ENCODE data around the gene ADGRG3.

The ADGRG3 gene

DNA sequence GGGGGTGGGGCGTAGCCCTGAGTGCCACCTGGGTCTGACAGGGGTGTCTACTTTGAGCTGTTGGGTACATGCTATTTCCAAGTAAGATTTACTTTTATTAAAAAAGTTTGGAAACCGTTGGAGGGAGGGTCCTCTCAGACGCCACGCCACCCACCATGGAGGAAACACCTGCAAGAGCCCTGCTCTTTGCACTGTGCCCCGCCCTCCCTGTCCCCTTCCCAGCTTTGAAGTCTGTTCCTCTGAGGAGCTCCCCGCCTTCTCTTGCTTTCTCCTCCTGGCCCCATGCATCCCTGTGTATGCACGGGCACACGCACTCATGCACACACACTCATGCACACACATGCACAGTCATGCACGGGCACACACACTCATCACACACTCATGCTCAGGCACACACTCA lies 24.2 kb upstream of the ADGRG3 start:
- H3K27ac ChIP-seq = no peak overlapping the region
- TF ChIP-seq ZFX (IDR thresholded peaks at IDR 0.05; ENCODE audit: borderline replicate concordance) (no peak), CTCF (IDR thresholded peaks at IDR 0.05) (no peak)

GRCh38 chr16:57644383-57645014 lies 23.6 kb upstream of the ADGRG3 start:
- no peak for TF ChIP-seq ZFX (IDR thresholded peaks at IDR 0.05; ENCODE audit: borderline replicate concordance)
- TF ChIP-seq CTCF (IDR thresholded peaks at IDR 0.05) = no peak
- no peak overlapping the region for H3K27ac ChIP-seq

DNA sequence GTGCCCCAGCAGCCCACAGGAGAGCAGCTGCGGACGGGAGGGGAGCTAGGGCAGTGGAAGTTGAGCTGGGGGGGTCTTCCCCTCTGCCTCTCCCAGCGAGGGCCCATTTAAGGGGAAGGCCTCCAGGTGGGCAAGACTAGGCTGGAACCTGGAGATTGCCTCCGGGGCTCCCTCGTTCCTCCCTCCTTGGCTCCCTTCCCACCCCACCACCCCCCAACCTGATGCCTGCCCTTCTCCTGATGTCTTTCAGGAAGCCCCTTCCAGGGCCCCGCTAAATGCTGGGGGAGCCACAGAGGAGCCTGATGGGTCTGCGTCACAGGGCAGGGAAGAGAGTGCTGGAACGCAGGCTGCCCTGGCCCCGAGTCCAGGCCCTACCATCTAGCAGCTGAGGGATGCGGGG lies 22.9 kb upstream of the ADGRG3 start:
- H3K27ac ChIP-seq = no peak overlapping the region

GRCh38 chr16:57645691-57646387 lies 22.3 kb upstream of the ADGRG3 start:
- TF ChIP-seq ZFX (IDR thresholded peaks at IDR 0.05; ENCODE audit: borderline replicate concordance) (no peak), CTCF (IDR thresholded peaks at IDR 0.05) (no peak)
- no peak overlapping the region for H3K27ac ChIP-seq

More for the DNA sequence above, 22.9 kb upstream of the ADGRG3 start:
- TF ChIP-seq ZFX (IDR thresholded peaks at IDR 0.05; ENCODE audit: borderline replicate concordance) = no peak
- no peak for TF ChIP-seq CTCF (IDR thresholded peaks at IDR 0.05)

DNA sequence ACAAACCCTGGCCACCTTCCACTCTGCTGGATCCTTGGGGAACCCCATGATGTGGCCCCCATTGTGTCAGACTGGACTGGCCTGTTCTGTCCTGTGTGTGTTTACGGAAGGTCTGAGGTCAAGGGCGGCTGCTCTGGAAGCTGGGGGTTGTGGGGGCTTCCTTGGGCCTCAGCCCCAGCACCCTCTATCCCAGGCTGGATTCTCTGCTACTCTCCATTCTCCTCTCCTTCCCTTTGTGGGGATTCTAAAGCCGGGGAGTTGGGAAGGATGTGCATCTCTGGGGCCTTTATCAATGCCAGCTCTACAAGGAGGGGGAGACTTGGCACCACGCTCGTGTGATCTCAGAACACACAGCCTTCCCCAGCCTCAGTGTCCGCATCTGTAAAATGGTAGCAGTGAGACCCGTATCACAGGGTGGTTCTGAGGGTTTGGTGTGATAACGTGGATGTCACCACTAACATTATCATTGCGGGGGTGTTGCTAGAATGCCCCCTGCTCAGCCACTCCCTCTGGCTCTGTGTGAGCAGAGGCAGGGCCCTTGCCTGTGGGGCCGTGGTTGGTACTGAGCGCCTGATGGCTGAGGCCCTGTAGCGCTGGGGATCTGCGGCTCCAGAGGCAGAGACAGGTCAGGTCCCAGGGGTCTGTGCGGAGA lies 21.6 kb upstream of the ADGRG3 start:
- no peak for TF ChIP-seq CTCF (IDR thresholded peaks at IDR 0.05)
- TF ChIP-seq ZFX (IDR thresholded peaks at IDR 0.05; ENCODE audit: borderline replicate concordance) = no peak
- H3K27ac ChIP-seq = no peak overlapping the region

DNA sequence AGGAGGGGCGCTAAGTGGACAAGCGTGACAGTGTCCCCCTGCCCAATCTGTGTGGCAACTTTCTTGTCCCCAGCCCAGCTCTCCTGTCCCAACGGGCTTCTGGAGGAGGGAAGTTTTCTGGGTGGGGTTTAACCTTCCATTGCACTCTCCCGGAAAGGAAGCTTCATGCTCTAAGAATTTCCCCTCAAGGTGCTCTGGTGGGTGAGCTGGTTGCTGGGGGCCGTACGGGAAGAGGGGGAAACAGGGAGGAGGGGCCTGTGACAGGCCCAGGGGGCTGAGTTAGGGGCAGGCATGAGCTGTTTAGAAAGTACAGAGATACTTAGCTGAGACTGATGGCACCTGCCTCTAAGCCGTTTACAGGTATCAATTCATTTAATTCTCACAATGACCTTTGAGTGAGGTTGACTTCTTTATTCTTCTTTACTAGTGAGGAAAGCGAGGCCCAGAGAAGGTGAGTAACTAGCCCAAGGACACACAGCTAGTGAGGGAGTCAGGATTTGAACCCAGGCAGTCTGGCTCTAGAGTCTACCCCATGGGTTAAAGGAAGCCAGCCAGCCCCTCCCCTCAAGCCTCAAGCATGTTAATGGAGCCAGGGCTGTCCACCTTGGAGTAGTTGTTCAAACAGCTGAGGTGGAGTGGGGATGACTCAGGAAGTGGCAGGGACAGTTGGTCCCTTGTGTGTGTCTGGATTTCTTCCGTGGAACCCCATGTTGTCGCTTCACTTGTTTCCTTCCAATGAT lies 20.8 kb upstream of the ADGRG3 start:
- no peak overlapping the region for H3K27ac ChIP-seq
- no peak for TF ChIP-seq CTCF (IDR thresholded peaks at IDR 0.05)
- no peak for TF ChIP-seq ZFX (IDR thresholded peaks at IDR 0.05; ENCODE audit: borderline replicate concordance)
